NCI-H2081 treated with DMSO at 0.1 percent for 48 hours (cell line): ENCODE measurements around the gene KCNQ4.

Experiments
- DNase-seq: peaks from one replicate; lab custom pipeline; 2025; lab: John Stamatoyannopoulos, UW

The KCNQ4 gene

DNA sequence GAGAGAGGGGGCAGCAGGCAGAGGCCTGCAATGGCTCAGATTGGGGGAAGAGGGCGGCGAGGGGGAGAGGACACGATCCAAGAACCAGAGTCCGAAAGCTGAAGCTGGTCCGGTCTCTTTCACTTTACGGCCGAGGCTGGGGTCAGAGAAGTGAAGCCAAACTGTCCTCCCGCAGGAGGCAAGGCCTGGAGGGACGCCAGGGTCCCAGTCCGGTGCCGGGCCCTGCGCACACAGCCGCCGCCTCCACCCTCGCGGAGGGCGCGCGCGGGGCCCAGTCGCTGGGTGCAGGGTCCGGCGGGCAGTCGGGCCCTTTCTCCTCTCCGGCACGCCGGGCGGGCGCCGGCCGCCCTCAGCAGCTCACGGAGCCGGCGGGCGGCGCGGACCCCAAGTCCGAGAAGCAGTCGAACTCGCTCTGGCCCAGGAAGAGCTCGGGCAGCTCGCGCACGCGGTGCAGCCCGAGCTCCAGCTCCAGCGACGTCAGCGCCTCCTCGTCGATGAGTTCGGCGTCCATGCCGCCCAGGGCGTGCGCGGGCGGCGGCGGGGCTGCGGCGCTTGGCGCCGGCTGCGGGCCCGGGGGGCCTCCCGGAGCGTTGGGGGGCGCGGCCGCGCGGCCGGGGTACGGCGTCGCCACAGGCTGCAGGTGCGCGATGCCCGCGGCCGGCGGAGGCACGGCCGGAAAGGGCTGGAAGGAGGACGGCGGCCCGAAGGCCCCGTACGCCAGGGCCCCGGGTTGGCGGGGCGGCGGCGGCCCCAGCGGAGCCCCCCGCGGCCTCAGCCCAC, 77.8 kb downstream of the KCNQ4 start:
- DNase-seq = no peak

- DNase-seq = peak; percentile 48
Observed at GRCh38 chr1:40862008-40862863, 78.6 kb downstream of the KCNQ4 start, which contains the start of gene CITED4. CITED4 (minus strand) TSS chr1:40862363; CDS start chr1:40862127, 236 bp downstream.

- DNase-seq = no peak
Observed at GRCh38 chr1:40868051-40868723, 84.6 kb downstream of the KCNQ4 start.

GRCh38 chr1:40870135-40870728, 86.6 kb downstream of the KCNQ4 start:
- no peak for DNase-seq

DNA sequence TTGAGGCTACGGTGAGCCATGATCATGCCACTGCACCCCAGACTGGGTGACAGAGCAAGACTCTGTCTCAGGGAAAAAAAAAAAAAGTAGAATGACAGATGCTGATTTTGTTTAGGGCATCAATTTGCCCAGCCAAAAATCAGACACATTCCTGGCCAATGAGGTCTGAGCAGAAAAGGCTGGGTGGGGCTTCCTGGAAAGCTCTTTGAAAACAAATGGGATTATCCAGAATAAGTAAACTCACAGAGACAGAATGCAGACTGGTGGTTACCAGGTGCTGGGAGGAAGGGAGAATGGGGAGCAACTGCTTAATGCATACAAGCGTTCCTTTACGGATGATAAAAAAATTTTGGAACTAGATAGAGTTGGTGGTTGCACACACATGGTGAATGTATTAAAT, 88.7 kb downstream of the KCNQ4 start:
- no peak for DNase-seq

- no peak for DNase-seq
Observed at GRCh38 chr1:40873863-40874472, 90.4 kb downstream of the KCNQ4 start.

- no peak for DNase-seq
Observed at GRCh38 chr1:40876436-40876761, 92.8 kb downstream of the KCNQ4 start.

DNA sequence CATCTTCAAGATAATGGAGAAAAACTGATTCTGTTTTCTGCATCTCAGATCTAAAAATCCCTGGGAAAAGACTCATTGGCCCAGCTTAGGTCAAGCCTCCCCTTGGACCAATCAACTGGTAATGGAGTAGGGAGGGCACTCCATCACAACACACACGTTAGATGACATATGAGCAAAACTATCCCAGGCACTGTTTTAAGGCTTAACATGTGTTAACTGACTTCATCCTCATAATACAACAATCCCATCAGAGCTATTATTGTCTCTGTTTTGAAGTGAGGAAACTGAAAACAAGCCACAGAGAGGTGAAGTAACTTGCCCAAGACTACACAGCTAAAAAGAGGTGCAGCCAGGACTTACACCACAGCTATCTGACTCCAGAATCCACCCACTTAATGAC, 93.3 kb downstream of the KCNQ4 start:
- no peak for DNase-seq

- DNase-seq = no peak
Observed at GRCh38 chr1:40877698-40878097, 94.1 kb downstream of the KCNQ4 start.

GRCh38 chr1:40878906-40879305, 95.3 kb downstream of the KCNQ4 start:
- DNase-seq = no peak

GRCh38 chr1:40879482-40880175, 96.0 kb downstream of the KCNQ4 start:
- DNase-seq = no peak

- DNase-seq = no peak
Observed at GRCh38 chr1:40880813-40881549, 97.4 kb downstream of the KCNQ4 start.

DNA sequence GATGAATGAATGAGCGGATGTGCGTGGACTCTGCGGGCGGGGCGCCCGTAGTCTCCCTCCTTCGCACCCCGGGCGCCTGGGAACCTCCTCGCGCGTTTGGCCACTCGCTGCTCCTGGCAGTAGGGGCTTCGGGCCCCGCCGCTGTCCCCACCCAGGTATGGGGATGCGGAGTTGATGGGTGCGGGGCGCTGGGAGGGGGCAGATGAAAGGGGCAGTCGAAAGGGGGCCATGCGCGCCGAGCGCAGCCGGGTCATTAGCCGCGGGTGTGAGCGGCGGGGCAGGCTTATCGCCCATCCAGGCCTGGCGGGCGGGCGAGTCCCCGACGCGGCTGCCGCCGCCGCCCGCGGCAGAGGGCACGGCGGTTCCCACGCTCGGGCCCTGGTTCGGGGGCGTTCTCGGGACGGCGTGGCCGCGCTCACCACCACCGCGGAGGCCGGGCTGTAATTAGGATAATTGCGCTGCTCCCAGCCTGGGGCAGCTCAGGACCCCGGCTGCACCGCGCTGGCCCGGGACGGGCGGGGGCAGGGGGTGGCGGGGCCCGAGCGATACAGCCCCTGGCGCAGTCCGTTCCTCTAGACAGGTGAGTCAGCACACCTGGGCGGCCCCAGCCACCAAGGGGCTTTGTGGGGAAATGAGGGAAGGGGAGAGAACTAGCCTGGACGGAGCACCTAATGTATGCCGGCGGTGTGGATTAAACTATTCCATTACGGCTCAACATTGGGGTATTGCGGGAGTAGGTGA, 100.6 kb downstream of the KCNQ4 start:
- DNase-seq = no peak

DNA sequence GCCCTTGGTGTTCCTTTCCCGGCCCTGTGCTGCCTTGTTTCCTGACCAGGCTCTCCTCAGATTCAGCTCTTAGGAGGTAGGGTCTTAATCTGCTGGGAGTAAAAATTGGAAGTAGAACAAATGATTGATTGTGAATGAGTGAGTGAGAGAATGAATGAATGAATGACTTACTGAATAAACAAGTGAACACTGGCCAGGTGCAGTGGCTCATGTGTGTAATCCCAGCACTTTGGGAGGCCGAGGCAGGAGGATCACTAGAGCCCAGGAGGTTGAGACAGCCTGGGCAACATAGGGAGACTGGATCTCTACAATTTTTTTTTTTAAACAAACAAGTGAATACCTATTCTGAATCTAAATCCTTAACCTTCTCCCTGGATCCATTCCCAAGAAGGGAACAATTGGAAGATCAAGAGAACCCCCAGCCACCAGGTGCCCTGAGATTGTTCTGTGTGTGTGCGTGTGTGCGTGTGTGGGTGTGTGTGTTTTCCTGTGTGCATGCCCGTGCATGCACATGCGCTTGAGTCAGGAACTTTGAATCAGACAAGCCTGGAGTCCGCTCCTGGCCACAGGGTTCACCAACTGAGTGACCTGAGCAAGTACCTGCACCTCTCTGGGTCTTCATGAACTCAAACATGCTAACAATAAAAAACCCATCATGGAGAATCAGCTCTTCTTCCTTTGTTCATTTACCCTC, 102.9 kb downstream of the KCNQ4 start:
- no peak for DNase-seq

DNA sequence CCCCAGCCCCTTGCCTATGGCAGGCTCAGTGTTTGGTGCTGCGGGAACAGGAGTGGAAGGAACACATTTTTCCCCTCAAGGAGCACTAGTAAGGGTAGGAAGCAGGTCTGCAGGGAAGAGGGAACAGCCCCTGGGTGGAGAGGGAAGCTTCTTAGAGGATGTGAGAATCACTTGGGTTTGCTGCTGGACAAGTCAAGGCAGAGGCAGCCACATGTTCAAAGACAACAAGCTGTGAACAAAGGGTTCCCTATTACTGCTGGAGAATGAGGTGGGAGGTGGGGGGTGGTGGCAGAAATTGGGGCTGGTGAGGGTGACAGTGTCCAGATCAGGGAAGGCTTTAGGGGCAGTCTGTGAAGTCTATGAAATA, 103.4 kb downstream of the KCNQ4 start:
- no peak for DNase-seq

DNA sequence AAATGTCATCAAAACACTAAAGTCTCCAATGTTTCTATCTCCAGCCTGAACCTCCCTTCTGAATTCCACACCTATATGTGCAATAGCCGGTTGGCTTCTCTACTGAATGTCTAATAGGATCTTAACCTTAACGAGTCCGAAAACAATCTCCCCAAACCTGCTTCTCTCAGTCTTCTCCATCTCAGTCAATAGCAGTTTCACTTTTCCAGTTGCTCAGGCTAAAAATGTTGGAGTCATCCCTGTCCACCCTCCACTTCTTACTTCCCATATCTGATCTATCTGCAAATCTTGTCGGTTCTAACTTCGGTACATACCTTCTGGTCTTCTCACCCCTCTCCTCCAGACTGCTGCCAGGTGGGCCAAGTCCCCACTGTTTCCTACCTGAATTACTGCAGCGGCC, 104.1 kb downstream of the KCNQ4 start:
- DNase-seq = no peak
